ENCODE data around the gene PSMD2. TPM values are rescaled to one million over a fixed set of nuclear protein-coding genes. Genes with fewer than 3 reads are reported as not detected.

The PSMD2 gene
- total and polyA plus RNA-seq, 2 of the 8 experiments (the other 6 are each of a cell fraction or from before 2014, with no cell fraction given) = 350 to 363 TPM

DNA sequence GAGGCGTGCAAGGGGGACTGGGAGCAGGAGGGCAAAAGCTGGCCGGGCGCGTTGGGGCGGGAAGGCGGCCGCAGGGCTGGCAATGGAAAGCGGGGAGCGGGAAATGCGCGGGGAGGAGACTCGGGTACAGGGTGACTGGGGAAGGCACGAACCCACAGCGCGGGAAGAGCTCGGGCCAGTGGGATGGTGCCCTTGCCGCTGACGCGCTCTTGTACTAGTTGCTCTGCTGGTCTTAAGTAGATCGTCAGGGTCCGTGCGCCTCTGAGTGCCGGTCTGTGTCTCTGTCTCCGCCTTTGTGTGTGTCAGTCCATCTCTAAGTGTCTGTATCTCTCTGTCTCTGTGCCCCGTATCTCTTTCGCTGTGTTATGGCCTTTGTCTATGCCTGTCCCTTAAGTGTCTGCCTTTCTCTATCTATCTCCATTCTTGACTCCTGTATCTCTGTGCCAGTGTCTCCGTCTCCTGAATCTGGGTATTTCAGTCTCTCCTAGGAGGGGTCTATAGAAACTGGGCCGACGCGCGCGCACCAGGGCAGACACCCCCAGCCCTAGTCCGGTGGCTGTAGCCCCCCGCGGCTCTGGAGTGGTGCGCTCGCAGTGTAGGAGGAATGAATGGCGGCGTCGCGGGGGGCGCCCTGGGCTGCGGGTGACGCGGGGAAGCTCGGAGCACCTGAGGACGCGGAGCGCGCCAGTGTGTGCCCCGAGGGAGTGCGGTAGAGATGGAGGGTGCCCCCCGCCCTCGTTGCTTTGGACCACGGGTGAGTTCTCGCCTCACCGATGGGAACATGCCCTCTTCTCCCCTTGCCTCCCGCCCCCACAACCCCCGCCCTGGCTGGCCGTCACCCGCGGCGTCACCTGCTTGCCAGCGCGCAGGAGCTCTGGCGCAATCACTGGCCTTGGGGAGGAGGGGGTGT lies 36.9 kb upstream of the PSMD2 start (continued):
- TF ChIP-seq, protein P1, sequence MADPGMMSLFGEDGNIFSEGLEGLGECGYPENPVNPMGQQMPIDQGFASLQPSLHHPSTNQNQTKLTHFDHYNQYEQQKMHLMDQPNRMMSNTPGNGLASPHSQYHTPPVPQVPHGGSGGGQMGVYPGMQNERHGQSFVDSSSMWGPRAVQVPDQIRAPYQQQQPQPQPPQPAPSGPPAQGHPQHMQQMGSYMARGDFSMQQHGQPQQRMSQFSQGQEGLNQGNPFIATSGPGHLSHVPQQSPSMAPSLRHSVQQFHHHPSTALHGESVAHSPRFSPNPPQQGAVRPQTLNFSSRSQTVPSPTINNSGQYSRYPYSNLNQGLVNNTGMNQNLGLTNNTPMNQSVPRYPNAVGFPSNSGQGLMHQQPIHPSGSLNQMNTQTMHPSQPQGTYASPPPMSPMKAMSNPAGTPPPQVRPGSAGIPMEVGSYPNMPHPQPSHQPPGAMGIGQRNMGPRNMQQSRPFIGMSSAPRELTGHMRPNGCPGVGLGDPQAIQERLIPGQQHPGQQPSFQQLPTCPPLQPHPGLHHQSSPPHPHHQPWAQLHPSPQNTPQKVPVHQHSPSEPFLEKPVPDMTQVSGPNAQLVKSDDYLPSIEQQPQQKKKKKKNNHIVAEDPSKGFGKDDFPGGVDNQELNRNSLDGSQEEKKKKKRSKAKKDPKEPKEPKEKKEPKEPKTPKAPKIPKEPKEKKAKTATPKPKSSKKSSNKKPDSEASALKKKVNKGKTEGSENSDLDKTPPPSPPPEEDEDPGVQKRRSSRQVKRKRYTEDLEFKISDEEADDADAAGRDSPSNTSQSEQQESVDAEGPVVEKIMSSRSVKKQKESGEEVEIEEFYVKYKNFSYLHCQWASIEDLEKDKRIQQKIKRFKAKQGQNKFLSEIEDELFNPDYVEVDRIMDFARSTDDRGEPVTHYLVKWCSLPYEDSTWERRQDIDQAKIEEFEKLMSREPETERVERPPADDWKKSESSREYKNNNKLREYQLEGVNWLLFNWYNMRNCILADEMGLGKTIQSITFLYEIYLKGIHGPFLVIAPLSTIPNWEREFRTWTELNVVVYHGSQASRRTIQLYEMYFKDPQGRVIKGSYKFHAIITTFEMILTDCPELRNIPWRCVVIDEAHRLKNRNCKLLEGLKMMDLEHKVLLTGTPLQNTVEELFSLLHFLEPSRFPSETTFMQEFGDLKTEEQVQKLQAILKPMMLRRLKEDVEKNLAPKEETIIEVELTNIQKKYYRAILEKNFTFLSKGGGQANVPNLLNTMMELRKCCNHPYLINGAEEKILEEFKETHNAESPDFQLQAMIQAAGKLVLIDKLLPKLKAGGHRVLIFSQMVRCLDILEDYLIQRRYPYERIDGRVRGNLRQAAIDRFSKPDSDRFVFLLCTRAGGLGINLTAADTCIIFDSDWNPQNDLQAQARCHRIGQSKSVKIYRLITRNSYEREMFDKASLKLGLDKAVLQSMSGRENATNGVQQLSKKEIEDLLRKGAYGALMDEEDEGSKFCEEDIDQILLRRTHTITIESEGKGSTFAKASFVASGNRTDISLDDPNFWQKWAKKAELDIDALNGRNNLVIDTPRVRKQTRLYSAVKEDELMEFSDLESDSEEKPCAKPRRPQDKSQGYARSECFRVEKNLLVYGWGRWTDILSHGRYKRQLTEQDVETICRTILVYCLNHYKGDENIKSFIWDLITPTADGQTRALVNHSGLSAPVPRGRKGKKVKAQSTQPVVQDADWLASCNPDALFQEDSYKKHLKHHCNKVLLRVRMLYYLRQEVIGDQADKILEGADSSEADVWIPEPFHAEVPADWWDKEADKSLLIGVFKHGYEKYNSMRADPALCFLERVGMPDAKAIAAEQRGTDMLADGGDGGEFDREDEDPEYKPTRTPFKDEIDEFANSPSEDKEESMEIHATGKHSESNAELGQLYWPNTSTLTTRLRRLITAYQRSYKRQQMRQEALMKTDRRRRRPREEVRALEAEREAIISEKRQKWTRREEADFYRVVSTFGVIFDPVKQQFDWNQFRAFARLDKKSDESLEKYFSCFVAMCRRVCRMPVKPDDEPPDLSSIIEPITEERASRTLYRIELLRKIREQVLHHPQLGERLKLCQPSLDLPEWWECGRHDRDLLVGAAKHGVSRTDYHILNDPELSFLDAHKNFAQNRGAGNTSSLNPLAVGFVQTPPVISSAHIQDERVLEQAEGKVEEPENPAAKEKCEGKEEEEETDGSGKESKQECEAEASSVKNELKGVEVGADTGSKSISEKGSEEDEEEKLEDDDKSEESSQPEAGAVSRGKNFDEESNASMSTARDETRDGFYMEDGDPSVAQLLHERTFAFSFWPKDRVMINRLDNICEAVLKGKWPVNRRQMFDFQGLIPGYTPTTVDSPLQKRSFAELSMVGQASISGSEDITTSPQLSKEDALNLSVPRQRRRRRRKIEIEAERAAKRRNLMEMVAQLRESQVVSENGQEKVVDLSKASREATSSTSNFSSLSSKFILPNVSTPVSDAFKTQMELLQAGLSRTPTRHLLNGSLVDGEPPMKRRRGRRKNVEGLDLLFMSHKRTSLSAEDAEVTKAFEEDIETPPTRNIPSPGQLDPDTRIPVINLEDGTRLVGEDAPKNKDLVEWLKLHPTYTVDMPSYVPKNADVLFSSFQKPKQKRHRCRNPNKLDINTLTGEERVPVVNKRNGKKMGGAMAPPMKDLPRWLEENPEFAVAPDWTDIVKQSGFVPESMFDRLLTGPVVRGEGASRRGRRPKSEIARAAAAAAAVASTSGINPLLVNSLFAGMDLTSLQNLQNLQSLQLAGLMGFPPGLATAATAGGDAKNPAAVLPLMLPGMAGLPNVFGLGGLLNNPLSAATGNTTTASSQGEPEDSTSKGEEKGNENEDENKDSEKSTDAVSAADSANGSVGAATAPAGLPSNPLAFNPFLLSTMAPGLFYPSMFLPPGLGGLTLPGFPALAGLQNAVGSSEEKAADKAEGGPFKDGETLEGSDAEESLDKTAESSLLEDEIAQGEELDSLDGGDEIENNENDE (IDR thresholded peaks at IDR 0.05; ENCODE audit: insufficient replicate concordance, low read length) = no peak
- no peak; the same call in 1 of the 2 replicates for TF ChIP-seq RBBP5 (IDR thresholded peaks at IDR 0.05; ENCODE audit: borderline replicate concordance, low read depth, low read length)
- TF ChIP-seq CEBPB (IDR thresholded peaks at IDR 0.05; ENCODE audit: low read depth, low read length) = peak; percentile 81
- TF ChIP-seq TAF1 (IDR thresholded peaks at IDR 0.05; ENCODE audit: low read depth, low read length) = no peak
- no peak for TF ChIP-seq GTF2F1 (IDR thresholded peaks at IDR 0.05; ENCODE audit: borderline replicate concordance, low read depth, low read length)

Measured in H1 (cell line).